PFSK-1 (cell line): ENCODE data around the gene NIPBL.

ENCODE experiments used
- FOXP2 ChIP-seq: optimal IDR thresholded peaks from 2 replicates; pipeline ENCODE3; 2011; ENCODE audit warnings: borderline replicate concordance, control low read depth, inconsistent platforms; ENCODE audit not compliant: insufficient read depth; ENCODE audit errors: extremely low read length, extremely low read depth
- POLR2AphosphoS5 ChIP-seq: IDR thresholded peaks from 2 replicates; pipeline ENCODE4 v1.6.1; 2012; ENCODE audit warnings: low read depth, mild to moderate bottlenecking, control low read depth, low read length, moderate library complexity
- SIN3A ChIP-seq: IDR thresholded peaks from 2 replicates; pipeline ENCODE4 v1.6.1; 2012; ENCODE audit warnings: mild to moderate bottlenecking, low read length, moderate library complexity, borderline replicate concordance; ENCODE audit not compliant: insufficient read depth

DNA sequence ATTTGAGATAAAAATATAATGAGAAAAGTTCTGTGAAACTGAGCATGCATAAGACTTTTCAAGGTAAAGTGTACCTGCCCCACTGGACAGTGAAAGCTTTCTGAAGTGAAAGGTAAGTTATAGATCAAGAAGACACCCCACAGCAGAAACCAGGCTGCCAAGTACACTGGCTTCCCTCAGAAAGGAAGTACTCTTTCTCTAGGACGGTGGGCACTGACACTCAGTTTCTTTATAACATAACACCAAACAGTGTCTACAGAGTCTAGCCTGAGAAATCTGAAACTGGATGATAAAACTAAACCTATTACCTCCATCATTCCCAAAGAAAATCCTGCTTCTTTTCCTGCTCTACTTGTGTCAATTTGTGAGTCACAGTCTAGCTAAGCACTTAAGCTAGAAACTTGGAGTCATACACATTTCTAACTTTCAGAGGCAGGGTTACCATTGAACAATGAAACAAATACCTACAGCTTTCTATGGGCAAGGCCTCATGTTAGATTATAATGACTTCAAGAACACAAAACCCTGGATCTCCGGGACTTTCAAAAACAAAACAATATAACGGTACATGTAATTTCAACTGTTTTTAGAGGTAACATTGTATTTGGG, 235.9 kb downstream of the NIPBL start:
- no peak for TF ChIP-seq POLR2AphosphoS5
- TF ChIP-seq SIN3A: no peak
- TF ChIP-seq FOXP2: no peak
